H9 (cell line): Measurements from ENCODE around the gene IL32. TPM values are rescaled to one million over a fixed set of nuclear protein-coding genes. Genes with fewer than 3 reads are reported as not detected.

ENCODE experiments used
- DNase-seq: peaks from one replicate; pipeline ENCODE4 v3.0.0-alpha.2; 2017
- H2AFZ ChIP-seq: one replicate; pipeline ENCODE4 v1.6.1; 2013; ENCODE audit warnings: mild to moderate bottlenecking, low read length, control low read depth, moderate library complexity
- H2AK5ac ChIP-seq: 2 replicates; pipeline ENCODE4 v1.6.1; 2013; ENCODE audit warnings: low read length, control low read depth, mixed read lengths; ENCODE audit not compliant: insufficient read length
- H2BK120ac ChIP-seq: one replicate; pipeline ENCODE4 v1.6.1; 2013; ENCODE audit warnings: low read depth, mild to moderate bottlenecking, low read length, control low read depth, inconsistent platforms; ENCODE audit not compliant: poor library complexity, severe bottlenecking
- H2BK12ac ChIP-seq: 2 replicates; pipeline ENCODE4 v1.6.1; 2013; ENCODE audit warnings: low read length, control low read depth, mixed read lengths, low read depth; ENCODE audit not compliant: insufficient read length
- H2BK15ac ChIP-seq: 2 replicates; pipeline ENCODE4 v1.6.1; 2013; ENCODE audit warnings: low read depth, low read length, control low read depth
- H2BK20ac ChIP-seq: one replicate; pipeline ENCODE4 v1.6.1; 2013; ENCODE audit warnings: low read depth, mild to moderate bottlenecking, low read length, control low read depth, inconsistent platforms; ENCODE audit not compliant: poor library complexity, severe bottlenecking
- H2BK5ac ChIP-seq: 2 replicates; pipeline ENCODE4 v1.6.1; 2013; ENCODE audit warnings: low read length, control low read depth, mixed read lengths; ENCODE audit not compliant: insufficient read length
- H3K14ac ChIP-seq: 2 replicates; pipeline ENCODE4 v1.6.1; 2013; ENCODE audit warnings: low read length, control low read depth; ENCODE audit not compliant: insufficient read depth
- H3K18ac ChIP-seq: 2 replicates; pipeline ENCODE4 v1.6.1; 2013; ENCODE audit warnings: low read depth, mild to moderate bottlenecking, mixed read lengths, low read length, control low read depth; ENCODE audit not compliant: insufficient read length
- H3K23ac ChIP-seq: 2 replicates; pipeline ENCODE4 v1.6.1; 2013; ENCODE audit warnings: low read length, control low read depth, mixed read lengths, low read depth; ENCODE audit not compliant: insufficient read length
- H3K23me2 ChIP-seq: 2 replicates; pipeline ENCODE4 v1.6.1; 2013; ENCODE audit warnings: low read depth, mild to moderate bottlenecking, mixed read lengths, low read length, control low read depth; ENCODE audit not compliant: insufficient read length, poor library complexity, severe bottlenecking
- H3K27ac ChIP-seq: 2 replicates; pipeline ENCODE4 v1.5.1; 2013; ENCODE audit warnings: low read length, control low read depth, mixed read lengths, low read depth; ENCODE audit not compliant: insufficient read length
- H3K27me3 ChIP-seq: 2 replicates; pipeline ENCODE4 v1.6.1; 2013; ENCODE audit warnings: low read length, control low read depth, inconsistent platforms; ENCODE audit not compliant: insufficient read depth
- H3K4ac ChIP-seq: 2 replicates; pipeline ENCODE4 v1.6.1; 2013; ENCODE audit warnings: low read depth, mild to moderate bottlenecking, control low read depth, inconsistent platforms, low read length, moderate library complexity
- H3K4me1 ChIP-seq: 2 replicates; pipeline ENCODE4 v1.6.1; 2013; ENCODE audit warnings: low read length, control low read depth, inconsistent platforms; ENCODE audit not compliant: insufficient read depth
- H3K4me2 ChIP-seq: 2 replicates; pipeline ENCODE4 v1.6.1; 2013; ENCODE audit warnings: low read length, control low read depth, mixed read lengths; ENCODE audit not compliant: insufficient read length, insufficient read depth
- H3K56ac ChIP-seq: 2 replicates; pipeline ENCODE4 v1.6.1; 2013; ENCODE audit warnings: low read depth, mild to moderate bottlenecking, mixed read lengths, low read length, control low read depth; ENCODE audit not compliant: insufficient read length
- H3K79me1 ChIP-seq: 2 replicates; pipeline ENCODE4 v1.6.1; 2013; ENCODE audit warnings: low read depth, mild to moderate bottlenecking, moderate library complexity, low read length, control low read depth, inconsistent platforms; ENCODE audit not compliant: insufficient read depth, poor library complexity, severe bottlenecking
- H3K79me2 ChIP-seq: 2 replicates; pipeline ENCODE4 v1.6.1; 2013; ENCODE audit warnings: low read length, control low read depth, inconsistent platforms; ENCODE audit not compliant: insufficient read depth
- H3K9ac ChIP-seq: 2 replicates; pipeline ENCODE4 v1.6.1; 2013; ENCODE audit warnings: low read length, control low read depth, mixed read lengths; ENCODE audit not compliant: insufficient read length; ENCODE audit errors: extremely low read depth
- H3K9me3 ChIP-seq: one replicate; pipeline ENCODE4 v1.6.1; 2013; ENCODE audit warnings: low read depth, low read length, inconsistent platforms; ENCODE audit not compliant: control insufficient read depth
- H3T11ph ChIP-seq: one replicate; pipeline ENCODE4 v1.6.1; 2013; ENCODE audit warnings: mild to moderate bottlenecking, low read length, control low read depth, inconsistent platforms
- H4K20me1 ChIP-seq: one replicate; pipeline ENCODE4 v1.6.1; 2013; ENCODE audit not compliant: control insufficient read depth, insufficient read length, insufficient read depth
- H4K5ac ChIP-seq: 2 replicates; pipeline ENCODE4 v1.6.1; 2013; ENCODE audit warnings: low read depth, mild to moderate bottlenecking, mixed read lengths, low read length, control low read depth; ENCODE audit not compliant: insufficient read length
- H4K8ac ChIP-seq: replicated peaks from 2 replicates; pipeline ENCODE4 v1.6.1; 2013; ENCODE audit warnings: low read length, control low read depth, mixed read lengths, low read depth; ENCODE audit not compliant: insufficient read length
- H4K91ac ChIP-seq: 2 replicates; pipeline ENCODE4 v1.6.1; 2013; ENCODE audit warnings: low read depth, mild to moderate bottlenecking, moderate library complexity, mixed read lengths, low read length, control low read depth; ENCODE audit not compliant: insufficient read length
- H3K27ac Mint-ChIP-seq, 3 experiments: 2 replicates in 2 of 3; 3 replicates in 1 of 3; pipeline ENCODE4 v1.8.0; 2020 to 2021; ENCODE audit warnings: mixed read lengths in 3 of 3, mild to moderate bottlenecking in 1 of 3, moderate library complexity in 1 of 3
- H3K27me3 Mint-ChIP-seq: 2 replicates; pipeline ENCODE4 v1.8.0; 2021; ENCODE audit warnings: low read depth, mild to moderate bottlenecking, moderate library complexity, mixed read lengths
- H3K36me3 Mint-ChIP-seq, 3 experiments: 2 replicates in 2 of 3; 3 replicates in 1 of 3; pipeline ENCODE4 v1.8.0; 2020 to 2021; ENCODE audit warnings: low read depth in 3 of 3, mixed read lengths in 3 of 3; ENCODE audit not compliant: insufficient read depth in 1 of 3
- H3K4me1 Mint-ChIP-seq, 2 experiments: 2 replicates each; pipeline ENCODE4 v1.8.0; 2020; ENCODE audit warnings: mixed read lengths in 2 of 2
- H3K4me3 Mint-ChIP-seq, 2 experiments: 2 replicates in 1 of 2; 3 replicates in 1 of 2; pipeline ENCODE4 v1.8.0; 2020 to 2021; ENCODE audit warnings: mild to moderate bottlenecking in 2 of 2, mixed read lengths in 2 of 2, moderate library complexity in 1 of 2
- H3K9me3 Mint-ChIP-seq, 2 experiments: 2 replicates in 1 of 2; 3 replicates in 1 of 2; pipeline ENCODE4 v1.8.0; 2020; ENCODE audit warnings: mild to moderate bottlenecking in 2 of 2, mixed read lengths in 2 of 2, moderate library complexity in 1 of 2
- WGBS: extraction: QIAGEN DNeasy Blood & Tissue Kit; methylation state at CpG from one replicate; pipeline ENCODE4 v1.1.7; 2013; ENCODE audit warnings: missing lambda C conversion rate, low lambda C conversion rate, mixed read lengths; ENCODE audit not compliant: insufficient read length; ENCODE audit errors: extremely low coverage; 5-methylcytosine and 5-hydroxymethylcytosine counted together
- total RNA-seq: library from RNA; stranded (reverse); gene quantifications from 2 replicates; pipeline ENCODE4 v1.2.1, GENCODE V29; 2021
- TF ChIP-seq, protein P1 (sequence below): fragments of 200-600 bp; sonication (generic); conservative IDR thresholded peaks from 3 replicates; pipeline ENCODE4 v1.8.0; 2021; ENCODE audit warnings: antibody characterized with exemption, mild to moderate bottlenecking

The IL32 gene
- total RNA-seq, 1 experiment from 2014 or later, result 2.0 TPM

DNA sequence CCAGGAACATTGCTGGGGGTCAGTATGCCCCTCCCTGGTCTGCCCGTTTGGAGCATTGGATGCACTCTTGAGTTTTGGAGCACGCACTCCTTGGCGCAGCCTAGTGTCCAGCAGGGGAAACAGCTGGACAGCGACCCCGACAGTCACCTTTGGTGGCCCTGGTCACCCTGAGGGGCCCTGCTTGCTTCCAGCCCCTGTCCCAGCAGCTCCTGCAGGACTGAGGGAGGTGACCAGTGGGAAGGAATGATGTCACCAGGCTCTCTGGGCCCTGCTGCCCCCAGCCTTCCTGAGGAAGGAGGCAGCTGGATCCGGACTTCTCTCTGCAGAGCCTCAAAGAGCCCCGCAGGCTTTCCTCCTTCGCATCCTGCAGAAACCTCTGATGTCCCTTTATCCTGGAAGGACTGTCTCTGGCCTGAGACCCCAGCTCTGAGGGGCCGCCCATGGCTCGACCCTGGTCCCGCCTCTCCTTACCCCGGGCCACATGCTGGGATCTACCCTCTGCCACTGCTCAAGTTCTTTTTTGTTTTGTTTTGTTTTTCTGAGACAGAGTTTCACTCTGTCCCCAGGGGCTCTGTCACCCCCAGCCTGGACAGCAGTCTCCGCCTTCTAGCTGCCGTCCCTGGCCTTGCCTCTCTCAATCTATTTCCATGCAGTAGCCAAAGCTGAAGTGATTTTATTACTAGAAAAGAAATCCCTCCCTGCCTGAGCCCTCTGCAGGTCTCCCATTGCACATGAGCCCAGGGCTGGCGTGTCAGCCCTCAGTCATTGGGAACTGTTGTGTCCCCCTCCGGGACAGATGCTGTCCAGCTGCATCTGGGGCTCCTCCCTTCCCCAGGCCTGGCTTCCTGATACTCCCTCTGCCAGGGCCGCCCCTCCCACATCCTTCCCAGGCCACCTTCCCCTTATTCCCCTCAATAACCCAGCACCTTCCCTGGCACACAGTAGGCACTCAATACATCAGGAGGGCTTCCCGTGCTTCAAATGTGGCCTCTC, 22.1 kb downstream of the IL32 start:
- Histone ChIP-seq H2BK20ac (no peak overlapping the region), H3K4me2 (no peak overlapping the region), H3K4ac (no peak overlapping the region), H3K27me3 (no peaks in the 10 kb centered on the region), H4K5ac (no peak overlapping the region), H2BK12ac (no peak overlapping the region), H3K27ac (no peak overlapping the region), H3K79me2 (no peaks in the 10 kb centered on the region; the same call in 1 of the 2 replicates), H3K23ac (no peak overlapping the region), H3K9me3 (no peaks in the 10 kb centered on the region), H3K4me1 (no peaks in the 10 kb centered on the region), H3K79me1 (peaks cover 6% of the 10 kb centered on the region), H3T11ph (no peak overlapping the region), H3K14ac (no peak overlapping the region; the same call in 1 of the 2 replicates), H2BK120ac (no peak overlapping the region), H4K8ac (no peak overlapping the region), H4K91ac (no peak overlapping the region), H3K23me2 (no peaks in the 10 kb centered on the region), H2BK5ac (no peak overlapping the region), H3K56ac (no peak overlapping the region), H2AK5ac (no peak overlapping the region), H3K18ac (no peak overlapping the region), H4K20me1 (no peaks in the 10 kb centered on the region), H3K9ac (no peak overlapping the region), H2AFZ (no peak overlapping the region), H2BK15ac (no peak overlapping the region)
- peak; percentile 65 for DNase-seq
- Mint-ChIP-seq H3K4me1 (peaks cover 10 to 17% of the 10 kb centered on the region in 2 experiments), H3K27me3 (no peaks in the 10 kb centered on the region; the same call in 1 of the 2 replicates), H3K27ac (peak overlapping the region; percentile 85 to 93 (median 91); a peak in 6 of 7 replicates), H3K36me3 (peaks cover 32 to 67% (median 36%) of the 10 kb centered on the region in 3 experiments; a peak in 6 of 7 replicates), H3K9me3 (no peaks in the 10 kb centered on the region), H3K4me3 (peak overlapping the region in 1 of 2 experiments; percentile 55; a peak in 2 of 5 replicates)
- TF ChIP-seq, protein P1, sequence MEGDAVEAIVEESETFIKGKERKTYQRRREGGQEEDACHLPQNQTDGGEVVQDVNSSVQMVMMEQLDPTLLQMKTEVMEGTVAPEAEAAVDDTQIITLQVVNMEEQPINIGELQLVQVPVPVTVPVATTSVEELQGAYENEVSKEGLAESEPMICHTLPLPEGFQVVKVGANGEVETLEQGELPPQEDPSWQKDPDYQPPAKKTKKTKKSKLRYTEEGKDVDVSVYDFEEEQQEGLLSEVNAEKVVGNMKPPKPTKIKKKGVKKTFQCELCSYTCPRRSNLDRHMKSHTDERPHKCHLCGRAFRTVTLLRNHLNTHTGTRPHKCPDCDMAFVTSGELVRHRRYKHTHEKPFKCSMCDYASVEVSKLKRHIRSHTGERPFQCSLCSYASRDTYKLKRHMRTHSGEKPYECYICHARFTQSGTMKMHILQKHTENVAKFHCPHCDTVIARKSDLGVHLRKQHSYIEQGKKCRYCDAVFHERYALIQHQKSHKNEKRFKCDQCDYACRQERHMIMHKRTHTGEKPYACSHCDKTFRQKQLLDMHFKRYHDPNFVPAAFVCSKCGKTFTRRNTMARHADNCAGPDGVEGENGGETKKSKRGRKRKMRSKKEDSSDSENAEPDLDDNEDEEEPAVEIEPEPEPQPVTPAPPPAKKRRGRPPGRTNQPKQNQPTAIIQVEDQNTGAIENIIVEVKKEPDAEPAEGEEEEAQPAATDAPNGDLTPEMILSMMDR, result peak; percentile 54
- no CpG with 5 or more reads among the region's 18 CpGs for WGBS
